HG03575 (cell line): Measurements from ENCODE around the gene NUP214.
"Not testable (repeated sequence)": the region's sequence is repeated elsewhere in the genome, so short reads cannot be mapped to it uniquely, and the experiment has no call there.

Experiments used
- ATAC-seq: cut with Tn5 transposase; IDR thresholded peaks from one replicate; pipeline ENCODE4 v1.9.1; 2021; ENCODE audit not compliant: unreplicated experiment, insufficient number of reproducible peaks, low FRiP score; ENCODE audit errors: extremely low read depth

Gene NUP214

GRCh38 chr9:131264231-131264630 lies 138.8 kb downstream of the NUP214 start:
- no peak for ATAC-seq

DNA sequence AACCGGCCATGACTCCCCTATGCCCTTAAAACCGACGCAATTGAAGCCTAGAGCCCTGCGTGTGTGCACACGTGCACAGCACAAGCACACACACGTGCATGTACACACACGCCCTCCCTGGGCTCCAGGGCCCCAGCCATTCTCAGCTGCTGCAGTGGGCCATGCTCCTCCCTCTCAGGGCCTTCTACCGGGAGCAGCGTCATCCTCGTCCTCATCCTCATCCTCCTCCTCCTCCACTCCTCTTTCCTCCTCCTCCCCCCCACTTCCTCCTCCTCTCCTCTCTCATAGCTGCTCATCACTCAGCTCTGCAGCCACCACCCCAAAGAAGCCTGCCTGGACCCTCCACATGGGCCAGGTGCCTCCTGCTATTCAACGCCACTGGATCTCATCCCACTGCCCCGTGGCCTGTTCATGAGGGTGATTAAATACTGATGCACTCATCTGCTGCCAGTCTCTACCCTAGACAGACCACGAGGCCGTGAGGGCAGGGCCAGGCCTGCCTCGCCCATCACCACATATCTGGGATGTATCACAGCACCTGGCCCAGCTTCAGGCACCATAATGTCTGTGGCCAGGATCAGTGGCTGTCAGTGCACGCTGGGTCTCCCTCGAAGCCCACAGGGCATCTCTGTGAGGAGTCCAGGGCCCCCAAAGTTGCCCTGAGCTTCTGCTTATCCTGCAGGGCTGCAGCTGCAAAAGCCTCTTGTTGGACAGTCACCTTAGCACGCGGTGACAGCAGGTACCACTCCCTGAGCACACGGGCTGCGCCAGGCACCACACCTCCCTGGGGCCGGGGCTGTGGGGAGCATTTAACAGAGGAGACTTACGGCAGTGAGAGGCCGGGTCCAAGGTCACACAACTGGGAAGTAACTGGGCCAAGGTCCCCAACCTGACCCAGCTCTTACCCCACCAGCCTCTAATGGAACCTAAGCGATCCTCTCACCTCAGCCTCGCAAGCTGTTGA lies 141.2 kb downstream of the NUP214 start:
- ATAC-seq, result no peak

GRCh38 chr9:131270171-131271015 lies 145.0 kb downstream of the NUP214 start:
- no peak for ATAC-seq

DNA sequence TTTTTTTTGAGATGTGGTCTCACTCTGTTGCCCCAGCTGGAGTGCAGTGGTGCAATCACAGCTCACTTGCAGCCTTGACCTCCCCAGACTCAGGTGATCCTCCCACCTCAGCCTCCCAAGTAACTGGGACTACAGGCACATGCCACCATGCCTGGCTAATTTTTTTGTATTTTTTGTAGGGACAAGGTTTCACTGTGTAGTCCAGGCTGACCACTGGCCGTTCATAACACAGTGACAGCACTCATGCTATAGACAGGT lies 145.6 kb downstream of the NUP214 start:
- not testable (repeated sequence) for ATAC-seq

- ATAC-seq, result no peak
Measured at GRCh38 chr9:131271506-131271931, 146.1 kb downstream of the NUP214 start.

- no peak for ATAC-seq
Measured at GRCh38 chr9:131272212-131272611, 146.8 kb downstream of the NUP214 start.

GRCh38 chr9:131273146-131273855 lies 147.9 kb downstream of the NUP214 start:
- no peak for ATAC-seq

GRCh38 chr9:131273856-131274673 lies 148.7 kb downstream of the NUP214 start:
- no peak for ATAC-seq

DNA sequence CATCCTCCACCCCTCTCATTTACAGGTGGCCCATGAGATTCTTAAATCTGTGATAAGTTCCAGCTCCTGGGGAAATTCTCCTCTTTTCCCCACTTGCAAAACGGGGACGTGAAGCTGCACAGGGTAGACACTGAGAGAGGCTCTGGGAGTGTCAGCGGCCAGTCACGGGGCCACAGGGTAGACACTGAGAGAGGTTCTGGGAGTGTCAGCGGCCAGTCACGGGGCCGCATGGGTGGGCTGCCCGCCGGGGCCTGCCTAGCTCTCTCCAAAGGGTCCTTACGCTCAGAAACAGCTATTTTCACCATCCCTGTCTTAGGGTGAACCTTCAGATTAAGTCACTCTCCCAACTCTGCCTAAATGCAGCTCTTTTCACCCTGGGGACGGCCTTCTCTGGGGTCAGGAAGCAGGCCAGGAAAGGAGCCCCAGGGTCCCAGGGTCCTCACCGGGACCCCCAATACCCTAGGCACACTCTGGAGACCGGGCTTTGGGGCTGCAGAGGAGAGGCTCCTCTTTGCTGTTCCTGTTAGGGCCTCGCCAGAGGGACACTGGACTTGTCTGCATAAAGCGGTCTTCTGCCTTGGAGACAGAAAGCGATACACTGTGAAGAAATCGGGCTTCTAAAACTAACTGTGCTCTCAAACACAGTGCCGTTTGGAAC lies 149.4 kb downstream of the NUP214 start:
- ATAC-seq, result no peak

DNA sequence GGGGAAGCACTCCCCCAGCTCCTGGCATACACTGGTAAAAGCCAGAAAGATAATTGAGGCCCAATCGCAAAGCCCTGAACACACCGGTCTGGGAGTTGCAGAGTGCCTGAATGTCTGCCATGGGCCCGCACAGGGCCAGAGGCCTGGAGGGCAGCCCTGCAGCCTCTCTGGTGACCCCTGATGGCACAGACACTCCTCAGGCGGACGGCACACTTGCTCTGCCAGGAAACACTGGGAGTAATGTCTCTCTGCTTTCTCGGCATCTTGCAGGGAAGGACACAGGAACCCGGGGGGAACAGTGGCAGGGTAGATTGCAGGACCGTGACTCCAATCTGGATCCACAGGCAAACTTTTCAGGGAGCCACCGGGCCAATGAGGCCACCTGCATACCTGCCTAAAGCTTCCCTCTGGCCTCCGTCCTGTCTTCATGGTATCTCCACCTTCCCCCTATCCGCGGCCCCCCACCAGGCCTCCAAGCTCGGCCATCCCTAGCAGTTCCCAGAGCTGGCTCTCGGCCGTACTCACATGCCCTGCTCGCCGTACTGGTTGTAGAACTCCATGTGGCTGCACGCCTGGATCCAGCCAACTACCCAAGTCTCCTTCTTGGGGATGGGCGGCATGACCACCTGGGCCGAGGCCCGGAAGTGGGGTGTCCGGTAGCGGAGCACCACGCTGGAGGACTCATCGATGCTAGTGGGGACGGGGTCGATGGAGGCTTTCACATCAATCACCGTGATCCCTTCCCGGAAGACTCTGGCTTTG lies 150.1 kb downstream of the NUP214 start:
- ATAC-seq, result no peak

- ATAC-seq, result no peak
Measured at GRCh38 chr9:131276094-131276888, 150.9 kb downstream of the NUP214 start, which contains the start of gene FAM78A. TSS of gene FAM78A (minus strand) at chr9:131276510. CDS start at chr9:131276179, 331 bp downstream.

- no peak for ATAC-seq
Measured at GRCh38 chr9:131276891-131277286, 151.5 kb downstream of the NUP214 start.

- ATAC-seq, result no peak
Measured at GRCh38 chr9:131277287-131277909, 152.0 kb downstream of the NUP214 start.

DNA sequence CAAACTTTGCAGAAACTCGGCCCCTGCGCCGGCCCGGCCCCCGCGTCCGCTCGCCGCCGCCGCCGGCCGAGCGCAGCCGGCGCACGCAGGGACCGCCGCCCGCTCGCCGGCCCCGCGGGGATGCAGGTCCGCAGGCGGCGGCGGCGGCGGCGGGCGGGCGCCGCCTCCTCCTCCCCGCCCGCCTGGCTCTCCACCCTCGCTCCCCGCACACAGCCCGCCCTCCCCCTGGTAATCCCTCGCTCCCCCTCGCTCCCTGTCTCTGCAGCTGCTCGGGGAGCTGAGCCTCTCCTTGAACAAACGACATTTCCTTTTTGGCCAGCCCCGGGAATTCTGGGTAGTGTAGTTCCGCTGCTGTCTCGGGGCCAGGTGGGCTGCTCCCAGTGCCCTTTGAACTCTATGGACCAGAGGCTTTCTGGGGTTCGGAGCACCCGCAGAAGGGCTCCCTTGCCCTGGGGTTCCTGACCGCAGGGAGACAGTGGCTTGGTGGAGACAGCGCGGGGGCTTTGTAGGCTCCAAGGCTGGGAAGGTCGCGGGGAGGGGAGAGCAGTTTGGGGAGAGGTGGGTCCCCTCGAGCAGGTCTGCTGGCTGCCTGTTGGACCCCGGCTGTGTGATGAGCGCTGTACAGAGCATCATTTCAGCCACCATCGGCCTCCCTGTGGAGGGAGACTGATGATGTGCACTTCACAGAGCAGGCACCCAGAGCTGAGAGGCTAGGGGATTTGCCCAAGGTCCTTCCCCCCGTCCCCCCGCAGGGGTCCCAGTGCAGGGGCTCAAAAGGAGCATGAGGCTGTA lies 152.7 kb downstream of the NUP214 start:
- ATAC-seq, result no peak

DNA sequence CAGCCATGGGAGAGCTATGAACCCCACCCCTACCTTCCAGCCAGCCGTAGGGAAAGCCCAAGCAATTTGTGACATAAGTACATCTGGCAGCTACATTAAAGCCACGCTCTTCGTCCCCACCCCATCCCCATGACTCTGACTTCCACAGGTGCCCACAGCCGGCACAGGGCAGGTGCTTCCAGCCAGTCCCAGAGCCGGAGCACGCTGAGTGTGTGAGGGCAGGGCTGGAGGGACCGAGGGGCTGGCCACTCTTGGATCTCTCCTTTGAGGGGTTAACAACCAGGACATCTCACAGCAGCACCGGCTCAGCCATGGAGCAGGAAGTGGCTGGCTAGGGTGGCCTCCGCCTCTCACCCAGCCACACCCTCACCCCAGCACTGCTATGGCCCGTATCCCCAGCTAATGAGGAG lies 153.3 kb downstream of the NUP214 start:
- ATAC-seq, result no peak
